HG03066 (cell line): Measurements from ENCODE around the gene FGF10.

ENCODE experiments used
- ATAC-seq: cut with Tn5 transposase; IDR thresholded peaks from one replicate; pipeline ENCODE4 v1.9.1; 2021; ENCODE audit warnings: low read depth; ENCODE audit not compliant: unreplicated experiment

FGF10 gene

DNA sequence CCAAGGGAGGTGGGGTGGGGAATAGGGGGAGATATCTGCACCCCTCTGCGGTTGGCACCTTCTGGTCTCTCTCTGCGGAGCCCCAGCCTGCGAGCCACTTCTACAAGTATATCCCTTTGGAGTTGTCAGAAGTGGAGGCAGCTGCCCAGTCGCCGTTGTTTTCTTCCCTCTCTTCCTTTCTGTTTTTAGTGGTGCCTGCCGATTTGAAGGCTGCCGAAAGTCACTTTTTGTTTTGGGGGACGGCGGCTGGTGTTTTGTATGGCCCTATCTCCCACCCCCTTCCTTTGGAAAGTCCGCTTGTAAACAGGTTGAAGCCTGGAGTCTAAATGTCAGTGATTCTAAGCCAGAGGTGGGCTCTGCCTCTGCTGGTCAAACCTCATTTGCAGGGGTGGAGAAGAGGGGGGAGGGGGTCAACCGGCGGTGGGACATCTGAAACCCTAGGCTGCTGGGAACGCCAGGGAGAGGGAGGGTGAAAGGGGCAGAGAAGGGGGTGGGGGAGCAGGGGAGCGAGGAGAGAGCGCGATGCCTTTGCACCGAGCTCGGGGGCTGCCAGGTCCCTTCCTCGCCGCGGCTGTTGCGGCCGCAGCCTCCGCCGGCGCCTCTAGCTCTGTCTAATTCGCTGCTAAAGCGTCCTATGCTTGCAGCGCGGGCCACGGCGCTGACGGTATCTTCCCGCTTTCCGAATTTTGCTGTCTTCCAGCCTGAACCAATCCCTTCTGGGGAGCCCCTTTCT is at the start of gene FGF10:
Gene FGF10, minus strand, starts transcription at position 331 of the 733 bp plus-strand sequence. CDS start 738 bp downstream, outside the sequence.
- ATAC-seq, result no peak

DNA sequence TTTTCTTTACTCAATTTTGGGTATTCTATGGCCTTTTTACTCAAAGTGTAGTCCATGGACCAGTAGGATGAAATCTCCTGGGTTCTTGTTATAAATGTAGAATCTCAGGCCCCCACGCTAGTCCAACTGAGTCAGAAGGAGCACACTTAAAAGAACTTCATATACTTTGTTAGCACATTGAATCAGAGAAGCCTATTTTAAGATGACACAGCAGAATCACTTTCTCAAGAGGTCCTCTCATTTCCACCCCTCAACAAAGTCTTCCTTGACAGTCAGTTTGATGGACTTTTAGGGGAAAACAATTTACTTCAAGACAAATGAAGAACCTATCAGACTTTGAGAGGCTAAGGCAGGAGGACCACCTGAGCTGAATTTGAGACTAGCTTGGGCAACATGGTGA is 37.7 kb upstream of the FGF10 start:
- ATAC-seq, result no peak

DNA sequence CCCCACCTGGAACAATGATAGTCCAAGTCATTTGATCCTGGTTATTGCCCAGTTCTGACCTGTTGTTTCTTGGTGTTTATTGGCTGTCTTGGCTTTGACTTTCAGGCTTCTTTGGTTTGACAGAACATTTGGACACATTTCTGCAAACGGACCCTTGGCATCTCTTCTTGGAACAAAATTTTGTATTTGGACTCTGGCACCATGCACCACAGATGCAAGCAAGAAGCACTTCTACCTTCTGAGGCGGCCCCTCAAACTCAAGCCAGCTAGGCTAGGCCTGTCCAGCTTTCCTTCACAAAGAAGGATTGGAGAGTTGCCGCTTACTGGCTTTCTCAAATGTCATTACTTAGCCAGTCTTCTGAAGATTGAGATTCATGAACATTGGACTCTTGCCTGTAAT is 23.1 kb upstream of the FGF10 start:
- ATAC-seq, result no peak

DNA sequence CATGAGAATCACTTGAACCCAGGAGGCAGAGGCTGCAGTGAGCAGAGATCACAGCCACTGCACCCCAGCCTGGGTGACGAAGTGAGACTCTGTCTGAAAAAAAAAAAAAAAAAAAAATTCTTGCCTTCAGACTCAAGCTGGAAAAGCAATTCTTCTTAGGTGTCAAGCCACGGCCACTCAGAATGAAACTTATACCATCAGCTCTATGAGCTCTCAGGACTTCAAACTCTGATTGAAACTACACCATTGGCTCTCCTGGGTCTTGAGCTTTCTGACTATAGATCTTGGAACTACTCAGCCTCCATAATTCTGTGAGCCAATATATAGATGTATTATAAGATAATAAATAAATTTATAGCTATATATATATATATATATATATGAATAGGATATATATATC is 12.9 kb upstream of the FGF10 start:
- no peak for ATAC-seq

DNA sequence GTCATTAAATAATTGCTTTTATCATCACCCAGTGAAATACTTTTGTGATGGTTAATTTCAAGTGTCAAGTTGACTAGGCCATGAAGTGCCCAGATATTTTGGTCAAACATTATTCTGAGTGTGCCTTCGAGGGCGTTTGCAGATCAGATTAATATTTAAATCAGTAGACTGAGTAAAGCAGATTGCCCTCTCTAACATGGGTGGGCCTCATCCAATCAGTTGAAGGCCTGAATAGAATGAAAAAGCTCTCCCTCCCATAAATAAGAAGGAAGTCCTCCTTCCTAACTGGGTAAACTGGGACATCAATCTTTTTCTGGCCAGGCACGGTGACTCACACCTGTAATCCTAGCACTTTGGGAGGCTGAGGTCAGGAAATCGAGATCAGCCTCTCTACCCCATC is 12.4 kb upstream of the FGF10 start:
- no peak for ATAC-seq

DNA sequence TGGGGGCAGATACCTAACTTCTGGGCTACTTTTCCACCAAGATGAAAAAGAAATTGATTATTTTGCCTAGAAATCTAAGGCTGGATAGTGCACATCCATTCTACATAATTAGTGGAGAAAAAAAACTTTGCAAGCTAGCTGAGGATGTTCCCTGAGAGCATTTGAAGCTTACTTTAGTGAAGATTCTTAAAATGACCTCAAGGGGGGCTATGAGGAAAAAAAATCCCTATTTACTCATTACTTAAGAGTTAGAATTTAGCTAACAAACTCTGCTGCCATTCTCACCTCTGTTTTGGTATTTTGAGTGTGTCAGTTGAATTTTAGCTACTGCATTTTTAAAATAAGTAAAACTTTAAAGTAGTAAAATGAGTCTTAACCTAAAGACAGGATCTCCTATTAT is 9.2 kb upstream of the FGF10 start:
- ATAC-seq, result no peak

DNA sequence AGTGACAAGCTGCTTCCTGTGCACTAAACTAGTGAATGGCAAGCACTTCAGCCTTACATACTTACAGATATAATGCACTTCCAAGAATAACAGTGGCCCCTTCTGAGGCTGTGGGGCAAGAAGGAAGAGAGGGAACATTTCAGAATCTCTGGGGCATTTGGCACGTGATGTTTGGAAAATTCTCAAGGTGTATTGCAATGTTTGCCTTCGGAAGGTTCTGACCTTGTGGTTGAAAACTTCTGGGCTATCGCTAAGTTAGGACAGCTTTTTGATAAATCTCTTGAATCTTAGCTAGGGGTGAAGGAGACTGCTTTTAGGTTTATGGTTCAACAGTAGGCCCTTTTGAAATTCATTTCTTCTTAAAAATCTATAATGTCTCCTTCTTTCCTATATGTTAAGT is 7.1 kb upstream of the FGF10 start:
- no peak for ATAC-seq

DNA sequence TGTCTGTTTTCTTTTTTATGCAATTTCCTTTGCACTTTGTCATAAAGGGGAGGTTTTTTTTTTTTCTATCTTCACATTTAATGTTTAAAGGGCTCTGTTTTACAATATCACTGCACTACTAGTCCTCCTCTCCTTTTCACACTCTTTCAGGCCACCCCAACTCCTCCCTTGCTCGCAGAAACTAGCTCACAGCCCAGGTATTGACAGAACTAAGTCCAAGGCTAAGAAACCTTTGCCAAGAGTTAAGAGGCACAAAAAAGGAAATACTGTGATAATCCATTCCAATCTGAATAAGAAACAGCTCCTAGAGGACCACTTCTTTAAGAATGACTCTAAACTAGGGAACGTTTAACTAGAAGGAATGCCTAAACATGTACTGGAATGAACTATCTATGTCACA is 1.1 kb upstream of the FGF10 start:
- ATAC-seq, result no peak

DNA sequence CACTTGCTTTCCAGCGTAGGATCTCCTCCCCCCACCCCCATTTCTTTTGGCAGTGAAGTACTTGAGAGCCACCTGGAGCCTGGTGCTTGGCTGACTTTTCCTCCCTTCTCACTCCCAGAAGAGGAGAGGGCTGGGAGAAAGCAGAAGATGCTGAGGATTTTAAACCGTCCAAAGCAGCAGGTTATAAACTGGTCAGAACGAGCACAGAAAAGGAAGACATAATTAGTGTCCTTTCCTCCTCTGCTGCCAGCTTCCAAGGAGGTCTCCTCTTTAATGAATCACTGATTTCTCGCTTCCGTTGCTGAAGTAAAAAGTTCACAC is 563 bp upstream of the FGF10 start:
- no peak for ATAC-seq

DNA sequence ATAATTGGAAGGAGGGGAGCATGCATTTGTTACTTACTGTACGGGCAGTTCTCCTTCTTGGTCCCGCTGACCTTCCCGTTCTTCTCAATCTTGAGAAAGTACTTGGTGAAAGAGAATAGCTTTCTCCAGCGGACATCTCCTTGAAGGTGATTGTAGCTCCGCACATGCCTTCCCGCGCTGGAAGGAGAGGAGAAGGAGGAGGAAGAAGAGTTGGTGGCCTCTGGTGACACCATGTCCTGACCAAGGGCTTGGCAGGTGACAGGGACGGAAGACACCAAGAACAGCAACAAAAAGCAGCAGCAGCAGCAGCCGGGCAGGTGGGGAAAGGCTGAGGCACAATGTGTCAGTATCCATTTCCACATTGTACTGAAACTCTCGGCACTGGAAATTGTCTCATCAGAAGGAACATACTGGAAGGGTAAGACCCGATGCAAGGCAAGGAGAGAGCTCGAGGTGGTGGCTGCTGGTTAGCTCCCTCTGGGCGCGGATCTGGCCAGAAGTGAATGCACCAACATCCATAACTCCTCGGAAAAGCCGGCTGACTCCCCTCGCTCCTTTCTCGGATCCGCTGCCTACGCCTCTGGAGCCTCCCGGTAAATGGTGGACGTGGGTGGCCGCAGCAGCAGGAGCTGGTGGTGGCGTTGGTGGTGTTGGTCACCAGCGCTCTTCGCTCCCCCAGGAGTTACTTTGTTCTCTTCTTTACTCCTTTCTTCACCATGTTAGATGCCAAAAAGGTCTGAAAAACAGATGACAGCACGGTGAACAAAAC is 715 bp downstream of the FGF10 start:
- ATAC-seq, result no peak

DNA sequence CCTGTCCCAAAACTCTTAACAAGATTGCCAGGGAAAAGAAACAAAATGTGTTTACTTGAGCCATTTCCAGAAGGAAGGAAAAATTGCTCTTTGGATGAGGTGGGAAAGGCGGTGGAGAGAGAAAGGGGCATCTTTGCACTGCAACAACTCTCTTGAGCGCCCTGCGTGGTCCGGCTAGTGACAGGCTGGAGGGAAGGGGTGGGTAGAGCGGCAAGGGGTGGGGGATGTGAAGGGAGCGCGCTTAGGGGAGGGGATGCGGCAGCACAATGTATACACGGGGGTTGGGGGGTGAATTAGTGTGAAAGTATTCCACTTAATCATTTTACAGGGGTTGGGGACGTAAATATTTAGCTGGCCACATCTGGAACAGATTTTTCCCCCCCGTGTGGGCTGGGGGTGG is 1.3 kb downstream of the FGF10 start:
- ATAC-seq, result no peak

DNA sequence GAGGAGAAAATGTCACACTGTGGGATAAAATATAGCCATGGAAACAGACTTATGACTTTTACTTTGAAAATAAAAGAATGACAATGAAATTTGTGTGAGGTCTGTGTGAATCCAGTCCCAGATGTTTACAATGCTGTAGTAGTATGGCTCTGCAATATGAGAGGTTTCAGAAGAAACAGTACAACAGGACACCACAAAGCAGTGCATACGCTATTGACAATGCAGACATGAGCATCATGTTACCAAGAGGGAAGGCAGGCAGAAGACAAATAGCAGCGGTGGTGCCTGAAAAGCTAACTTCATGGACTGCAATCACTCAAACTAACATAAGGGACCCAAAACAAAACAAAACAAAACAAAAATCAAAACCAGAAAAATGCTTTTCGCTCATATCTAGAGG is 1.8 kb downstream of the FGF10 start:
- no peak for ATAC-seq

DNA sequence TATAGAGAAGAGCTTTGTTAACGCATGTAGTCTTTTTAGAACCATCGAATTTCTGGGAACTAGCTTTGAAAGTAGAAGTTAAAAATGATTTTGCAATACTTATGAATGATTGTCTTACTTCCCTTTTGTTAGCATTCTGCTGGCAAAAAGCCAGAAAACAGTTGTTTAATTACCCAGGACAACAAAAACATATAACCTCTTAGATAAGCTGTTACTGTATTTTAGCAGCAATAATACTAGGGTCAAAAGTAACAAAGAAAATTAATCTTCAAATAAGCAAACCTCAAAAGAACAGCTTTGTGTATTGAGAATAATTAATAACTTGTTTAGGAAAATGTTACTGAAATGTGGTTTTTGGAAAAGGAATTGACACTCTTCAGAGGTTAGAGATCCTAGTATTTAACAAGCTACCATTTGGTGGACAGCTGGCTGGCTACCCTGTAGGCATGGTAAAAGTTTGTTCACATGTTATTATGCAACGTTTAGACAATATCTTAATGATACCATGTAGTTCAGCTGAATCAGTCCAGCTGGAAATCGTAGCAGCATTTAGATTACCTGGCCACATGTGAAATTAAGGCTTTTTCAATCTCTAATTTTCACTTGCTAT is 3.8 kb downstream of the FGF10 start:
- ATAC-seq, result no peak

DNA sequence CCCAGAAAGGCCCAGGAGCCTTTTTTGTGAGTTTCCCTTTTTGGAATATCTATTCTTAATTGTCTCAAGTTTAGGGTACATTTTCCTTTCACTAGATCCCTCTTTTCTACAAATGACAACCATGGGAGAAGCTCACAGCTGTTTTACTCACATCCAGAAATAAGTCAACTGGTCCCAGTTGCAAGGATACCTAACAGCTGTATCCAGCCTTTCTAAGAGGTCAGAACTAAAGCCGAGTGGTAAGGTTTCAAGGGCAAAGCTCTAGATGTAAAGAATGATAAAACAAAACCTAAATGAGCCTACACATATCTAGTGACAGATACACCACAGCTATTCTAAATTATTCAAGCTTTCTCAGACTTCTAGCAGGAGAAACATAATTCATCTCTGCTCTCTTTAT is 4.4 kb downstream of the FGF10 start:
- ATAC-seq, result no peak

DNA sequence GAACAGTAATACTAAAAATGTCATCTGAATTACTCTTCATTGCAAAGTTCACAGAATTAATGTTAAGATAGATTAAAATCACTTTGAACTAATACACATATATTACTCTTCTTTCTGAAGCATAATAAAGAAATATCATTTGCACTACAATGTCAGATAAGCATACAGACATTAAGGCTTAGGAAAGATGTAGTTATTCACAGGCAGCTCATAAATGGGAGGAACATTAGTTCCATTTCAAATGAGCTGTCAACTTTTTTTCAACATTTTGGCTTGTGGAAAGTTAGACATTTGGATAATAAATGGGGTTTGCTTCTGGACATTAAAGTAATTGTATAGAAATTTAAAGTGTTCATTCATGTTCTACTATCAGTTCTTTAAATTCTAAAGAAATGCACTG is 6.3 kb downstream of the FGF10 start:
- ATAC-seq, result no peak

DNA sequence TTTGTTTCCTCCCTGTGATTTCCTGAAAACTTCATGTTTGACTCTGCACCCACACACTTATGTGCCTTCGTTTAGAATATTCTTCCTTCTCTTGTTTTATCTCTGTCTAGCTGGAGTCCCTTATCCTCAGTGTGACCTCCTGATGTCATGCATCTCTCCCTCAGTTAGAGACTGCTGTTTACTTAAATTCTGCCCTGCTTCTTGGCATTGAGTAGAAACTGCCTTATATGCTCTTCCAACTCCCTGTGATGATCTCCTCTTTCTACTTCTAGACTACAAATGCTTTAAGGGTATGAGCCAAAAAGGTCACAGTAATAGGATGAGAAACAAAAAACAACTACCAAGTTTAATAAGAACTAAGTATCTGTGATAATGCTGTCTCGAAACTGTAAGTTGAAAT is 12.2 kb downstream of the FGF10 start:
- ATAC-seq, result no peak

DNA sequence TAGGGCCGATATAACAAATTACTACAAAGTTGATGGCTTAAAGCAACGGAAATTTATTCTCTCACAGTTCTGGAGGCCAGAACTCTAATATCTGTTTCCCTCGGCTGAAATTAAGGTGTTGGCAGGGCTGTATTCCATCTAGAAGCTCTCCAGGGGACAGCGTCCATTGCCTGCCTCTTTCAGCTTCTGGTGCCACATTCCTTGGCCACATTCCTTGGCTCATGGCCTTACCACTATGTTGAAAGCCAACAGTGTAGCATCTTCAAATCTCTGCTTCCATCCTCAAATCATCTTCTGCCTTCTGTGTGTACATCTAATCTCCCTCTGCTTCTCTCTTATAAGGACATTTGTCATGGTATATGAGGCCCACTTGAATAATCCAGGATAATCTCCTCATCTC is 17.2 kb downstream of the FGF10 start:
- ATAC-seq, result no peak

DNA sequence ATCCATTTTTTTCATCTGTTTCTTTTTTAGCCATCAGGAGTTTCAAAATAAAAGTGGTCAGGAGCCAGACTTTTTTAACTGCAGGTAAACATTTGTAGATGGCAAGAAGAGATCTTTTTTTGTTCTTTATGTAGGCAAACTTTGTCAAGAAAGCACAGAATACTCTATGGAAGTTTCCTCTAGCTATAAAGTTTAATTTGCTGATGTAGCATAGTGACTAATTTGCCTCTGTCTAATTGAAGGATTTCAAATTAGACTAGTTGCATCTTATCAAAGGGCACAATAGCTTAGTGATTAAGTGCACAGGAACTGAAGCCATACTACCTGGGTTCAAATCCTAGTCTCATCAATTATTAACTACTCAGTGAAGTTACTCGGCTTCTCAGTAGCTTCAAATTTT is 22.0 kb downstream of the FGF10 start:
- no peak for ATAC-seq

DNA sequence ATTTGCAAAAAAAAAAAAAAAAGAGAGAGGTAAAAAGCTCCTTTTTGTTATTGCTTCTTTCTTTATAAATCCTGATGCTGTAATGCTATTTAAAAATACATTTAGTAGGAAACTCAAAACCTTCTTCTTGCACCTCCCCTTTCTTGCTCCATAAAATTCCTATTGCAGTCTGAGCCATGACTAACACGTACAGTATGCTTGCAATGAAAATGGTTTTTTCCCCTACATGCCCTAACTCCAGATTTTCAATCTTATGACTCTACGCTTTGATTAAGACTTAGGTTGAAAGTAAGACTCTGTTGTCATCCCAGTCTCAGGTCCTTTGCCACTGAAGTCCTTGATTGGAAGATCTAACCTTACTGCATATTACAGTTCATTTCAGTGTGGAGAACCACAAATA is 23.9 kb downstream of the FGF10 start:
- no peak for ATAC-seq

DNA sequence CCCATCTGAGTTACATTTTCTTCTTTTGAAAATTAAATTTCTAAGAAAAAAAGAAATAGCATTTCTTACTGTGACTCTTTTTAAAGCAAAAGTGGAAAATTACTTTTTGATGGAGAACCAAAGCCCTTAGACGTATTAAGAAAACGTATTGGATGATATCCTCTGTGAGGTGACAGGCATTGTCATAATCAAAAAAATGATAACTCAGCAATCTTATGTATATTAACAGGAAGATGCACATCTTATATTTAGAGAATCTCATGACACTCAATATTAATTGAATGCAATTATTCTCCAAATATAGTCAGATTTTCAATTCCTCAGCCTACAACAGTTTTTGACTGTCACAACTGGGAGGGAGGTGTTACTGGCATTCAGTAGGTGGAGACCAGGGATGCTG is 25.1 kb downstream of the FGF10 start:
- no peak for ATAC-seq

DNA sequence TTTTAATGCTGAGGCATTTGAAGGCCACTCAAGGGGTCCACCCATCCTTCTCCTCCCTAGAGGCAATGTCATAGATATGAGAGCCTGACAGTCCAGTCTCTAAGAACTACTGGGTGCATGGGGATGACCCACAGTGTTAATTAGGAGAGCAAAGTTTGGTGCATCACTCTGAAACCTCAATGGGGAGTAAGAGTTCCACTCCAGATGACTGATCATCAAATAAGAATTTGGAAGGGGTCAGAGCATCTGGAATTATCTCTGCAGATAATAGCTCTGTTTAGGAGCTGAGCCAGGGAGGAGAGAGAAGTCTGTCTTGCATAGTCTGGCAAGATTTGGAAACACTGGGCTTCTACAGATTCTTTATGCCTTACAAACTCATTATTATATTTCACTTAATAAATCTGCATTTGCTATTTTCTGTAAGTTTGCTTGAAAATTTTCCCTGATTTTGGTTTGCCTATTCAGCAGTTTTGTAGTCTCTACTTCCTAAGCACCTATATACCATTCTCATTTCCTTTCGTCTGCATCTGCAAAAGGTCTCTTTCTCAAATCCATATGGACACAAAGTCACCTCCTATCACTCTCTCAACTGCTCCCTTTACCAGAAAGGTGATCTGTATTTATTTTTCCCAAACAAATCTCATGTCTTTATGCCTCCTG is 27.7 kb downstream of the FGF10 start:
- ATAC-seq, result no peak

DNA sequence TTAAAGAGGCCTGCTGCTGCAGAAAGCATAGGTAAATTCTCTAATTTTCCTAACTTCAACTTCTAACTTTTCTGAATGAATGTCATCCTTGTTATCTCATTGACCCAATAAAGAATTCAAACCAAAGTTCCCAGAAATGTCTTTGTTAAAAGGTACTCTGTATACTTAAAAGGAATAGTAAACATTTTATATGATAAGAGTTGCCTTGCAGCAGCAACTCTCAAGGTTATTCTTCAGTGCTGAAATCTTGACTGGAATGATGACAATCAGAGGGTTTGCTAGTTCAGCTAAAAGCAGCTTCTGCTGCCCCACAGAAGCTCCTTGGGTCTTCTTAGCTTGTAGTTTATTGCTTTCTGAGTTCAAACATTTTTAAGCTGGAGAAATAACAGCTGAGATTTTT is 28.3 kb downstream of the FGF10 start:
- no peak for ATAC-seq
